ENCODE data around the gene JAM3.

JAM3 gene

DNA sequence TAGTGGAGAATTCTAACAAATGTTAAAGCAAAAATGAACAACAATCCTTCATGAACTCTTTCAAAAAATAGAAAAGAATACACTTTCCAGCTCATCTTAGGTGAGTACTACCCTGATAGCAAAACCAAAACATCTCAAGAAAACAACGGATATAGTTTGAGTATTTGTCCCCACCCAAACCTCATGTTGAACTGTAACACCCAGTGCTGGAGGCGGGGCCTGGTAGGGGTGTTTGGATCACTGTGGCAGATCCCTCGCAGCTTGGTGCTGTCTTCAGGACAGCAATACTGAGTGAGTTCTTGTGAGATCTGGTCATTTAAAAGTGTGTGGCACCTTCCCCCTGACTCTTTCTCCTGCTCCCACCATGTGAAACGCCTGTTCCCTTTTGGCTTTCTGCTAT, 127.9 kb downstream of the JAM3 start:
- DNase-seq (ENCODE audit: low read depth): no peak
- H3K4me3 ChIP-seq (ENCODE audit: control insufficient read depth, low read depth, low read length): no peak overlapping the region
- TF ChIP-seq, protein P1, sequence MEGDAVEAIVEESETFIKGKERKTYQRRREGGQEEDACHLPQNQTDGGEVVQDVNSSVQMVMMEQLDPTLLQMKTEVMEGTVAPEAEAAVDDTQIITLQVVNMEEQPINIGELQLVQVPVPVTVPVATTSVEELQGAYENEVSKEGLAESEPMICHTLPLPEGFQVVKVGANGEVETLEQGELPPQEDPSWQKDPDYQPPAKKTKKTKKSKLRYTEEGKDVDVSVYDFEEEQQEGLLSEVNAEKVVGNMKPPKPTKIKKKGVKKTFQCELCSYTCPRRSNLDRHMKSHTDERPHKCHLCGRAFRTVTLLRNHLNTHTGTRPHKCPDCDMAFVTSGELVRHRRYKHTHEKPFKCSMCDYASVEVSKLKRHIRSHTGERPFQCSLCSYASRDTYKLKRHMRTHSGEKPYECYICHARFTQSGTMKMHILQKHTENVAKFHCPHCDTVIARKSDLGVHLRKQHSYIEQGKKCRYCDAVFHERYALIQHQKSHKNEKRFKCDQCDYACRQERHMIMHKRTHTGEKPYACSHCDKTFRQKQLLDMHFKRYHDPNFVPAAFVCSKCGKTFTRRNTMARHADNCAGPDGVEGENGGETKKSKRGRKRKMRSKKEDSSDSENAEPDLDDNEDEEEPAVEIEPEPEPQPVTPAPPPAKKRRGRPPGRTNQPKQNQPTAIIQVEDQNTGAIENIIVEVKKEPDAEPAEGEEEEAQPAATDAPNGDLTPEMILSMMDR (IDR thresholded peaks at IDR 0.05; ENCODE audit: control insufficient read depth, insufficient read depth, low read depth, low read length, missing control alignments): no peak

GRCh38 chr11:134199531-134199930, 130.7 kb downstream of the JAM3 start:
- TF ChIP-seq, protein P1 (IDR thresholded peaks at IDR 0.05; ENCODE audit: control insufficient read depth, insufficient read depth, low read depth, low read length, missing control alignments): no peak
- no peak overlapping the region for H3K4me3 ChIP-seq (ENCODE audit: control insufficient read depth, low read depth, low read length)
- DNase-seq (ENCODE audit: low read depth): no peak

DNA sequence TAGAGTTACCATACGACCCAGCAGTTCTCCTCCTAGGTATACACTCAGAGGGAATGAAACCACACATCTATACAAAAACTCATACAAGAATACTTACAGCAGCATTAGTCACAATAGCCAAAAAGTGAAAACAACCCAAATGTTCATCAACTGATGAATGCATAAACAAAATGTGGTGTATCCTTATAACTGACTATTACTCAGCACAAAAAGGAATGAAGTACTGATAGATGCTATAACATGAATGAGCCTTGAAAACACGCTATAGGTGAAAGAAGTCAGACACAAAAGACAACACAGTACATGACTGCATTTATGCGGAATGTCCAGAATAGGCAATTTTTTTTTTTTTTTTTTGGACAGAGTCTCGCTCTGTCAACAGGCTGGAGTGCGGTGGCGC, 131.8 kb downstream of the JAM3 start:
- no peak for DNase-seq (ENCODE audit: low read depth)
- no peak overlapping the region for H3K4me3 ChIP-seq (ENCODE audit: control insufficient read depth, low read depth, low read length)
- TF ChIP-seq, protein P1 (IDR thresholded peaks at IDR 0.05; ENCODE audit: control insufficient read depth, insufficient read depth, low read depth, low read length, missing control alignments): no peak
